HEK293 (cell line): ENCODE data around the gene PPM1K.

Source experiments
- CTCF ChIA-PET: fragments of 350-600 bp; formaldehyde crosslinking; extraction: SDS; loops from one replicate; lab custom pipeline; 2021; ENCODE audit warnings: antibody characterized with exemption; lab: Yijun Ruan, JAX
- POLR2A ChIA-PET: fragments of 300-600 bp; formaldehyde crosslinking; extraction: SDS; loops from one replicate; lab custom pipeline; 2020; ENCODE audit warnings: antibody characterized with exemption, inconsistent platforms; lab: Yijun Ruan, JAX
- H3K27ac ChIP-seq: fragments of 200-500 bp; sonication (Bioruptor generic); 2 replicates; pipeline ENCODE4 v1.5.1; 2014; ENCODE audit warnings: low read depth, low read length, control low read depth, inconsistent platforms; ENCODE audit errors: extremely low read depth
- H3K36me3 ChIP-seq, 2 experiments: fragments of 200-500 bp in 1 of 2; sonication (Bioruptor generic) in 1 of 2; 1 replicate in 1 of 2; 2 replicates in 1 of 2; pipeline ENCODE4 v1.5.1; 2014 to 2017; ENCODE audit warnings: inconsistent platforms in 2 of 2, low read length in 2 of 2; ENCODE audit not compliant: control insufficient read depth in 2 of 2, insufficient read depth in 1 of 2
- H3K4me1 ChIP-seq: fragments of 200-500 bp; sonication (Bioruptor generic); 2 replicates; pipeline ENCODE4 v1.5.1; 2014; ENCODE audit warnings: mild to moderate bottlenecking, low read length, inconsistent platforms; ENCODE audit not compliant: control insufficient read depth, insufficient read depth
- H3K4me3 ChIP-seq: 2 replicates; pipeline ENCODE4 v1.5.1; 2011; ENCODE audit warnings: low read depth, mild to moderate bottlenecking, control low read depth, low read length, moderate library complexity
- H3K9me3 ChIP-seq: fragments of 200-500 bp; sonication (Bioruptor generic); 2 replicates; pipeline ENCODE4 v1.5.1; 2014; ENCODE audit warnings: low read depth, low read length, inconsistent platforms; ENCODE audit not compliant: control insufficient read depth, insufficient read depth
- KLF7 ChIP-seq: fragments of 450-650 bp; formaldehyde crosslinking; IDR thresholded peaks from 2 replicates; pipeline ENCODE4 v1.5.1; 2016; ENCODE audit warnings: missing biosample characterization, missing genetic modification characterization, borderline replicate concordance
- SETDB1 ChIP-seq: IDR thresholded peaks from one replicate; pipeline ENCODE4 v1.6.1; 2017; ENCODE audit warnings: mild to moderate bottlenecking, low read length, moderate library complexity, mixed read lengths; ENCODE audit not compliant: insufficient read length
- SP7 ChIP-seq: fragments of 450-650 bp; formaldehyde crosslinking; IDR thresholded peaks from 2 replicates; pipeline ENCODE4 v1.5.1; 2016; ENCODE audit warnings: missing biosample characterization, missing genetic modification characterization
- ZFP41 ChIP-seq: fragments of 450-650 bp; formaldehyde crosslinking; IDR thresholded peaks from 2 replicates; pipeline ENCODE4 v1.5.1; 2016; ENCODE audit warnings: missing biosample characterization, missing genetic modification characterization, borderline replicate concordance
- ZIC2 ChIP-seq: fragments of 450-650 bp; formaldehyde crosslinking; IDR thresholded peaks from 2 replicates; pipeline ENCODE4 v1.5.1; 2016; ENCODE audit warnings: missing biosample characterization, missing genetic modification characterization
- ZNF132 ChIP-seq: fragments of 450-650 bp; formaldehyde crosslinking; IDR thresholded peaks from 2 replicates; pipeline ENCODE4 v1.5.1; 2017; ENCODE audit warnings: missing biosample characterization, missing genetic modification characterization, borderline replicate concordance
- ZNF175 ChIP-seq: fragments of 450-650 bp; formaldehyde crosslinking; IDR thresholded peaks from 2 replicates; pipeline ENCODE4 v1.5.1; 2016; ENCODE audit warnings: missing biosample characterization, missing genetic modification characterization
- ZNF23 ChIP-seq: fragments of 450-650 bp; formaldehyde crosslinking; IDR thresholded peaks from 2 replicates; pipeline ENCODE4 v1.5.1; 2016; ENCODE audit warnings: missing biosample characterization, missing genetic modification characterization, borderline replicate concordance
- ZNF335 ChIP-seq: fragments of 450-650 bp; formaldehyde crosslinking; conservative IDR thresholded peaks from 2 replicates; pipeline ENCODE4 v1.5.1; 2016; ENCODE audit warnings: missing biosample characterization, missing genetic modification characterization
- ZNF416 ChIP-seq: fragments of 450-650 bp; formaldehyde crosslinking; IDR thresholded peaks from 2 replicates; pipeline ENCODE4 v1.5.1; 2016; ENCODE audit warnings: missing biosample characterization, missing genetic modification characterization
- TF ChIP-seq, protein P1 (sequence below): fragments of 450-650 bp; formaldehyde crosslinking; IDR thresholded peaks from 2 replicates; pipeline ENCODE4 v1.5.1; 2016; ENCODE audit warnings: missing biosample characterization, missing genetic modification characterization
- TF ChIP-seq, protein P2 (sequence below): fragments of 450-650 bp; formaldehyde crosslinking; IDR thresholded peaks from 2 replicates; pipeline ENCODE4 v1.5.1; 2017; ENCODE audit warnings: missing biosample characterization, missing genetic modification characterization
- TF ChIP-seq, protein P3 (sequence below): fragments of 450-650 bp; IDR thresholded peaks from 2 replicates; pipeline ENCODE4 v1.5.1; 2018; ENCODE audit warnings: missing biosample characterization, mild to moderate bottlenecking, missing genetic modification characterization
- TF ChIP-seq, protein P4 (sequence below): fragments of 450-650 bp; formaldehyde crosslinking; IDR thresholded peaks from 2 replicates; pipeline ENCODE4 v1.5.1; 2016; ENCODE audit warnings: missing biosample characterization, missing genetic modification characterization
- TF ChIP-seq, protein P5 (sequence below): fragments of 450-650 bp; formaldehyde crosslinking; IDR thresholded peaks from 2 replicates; pipeline ENCODE4 v1.5.1; 2017; ENCODE audit warnings: missing biosample characterization, mild to moderate bottlenecking, missing genetic modification characterization, moderate library complexity
- TF ChIP-seq, protein P6 (sequence below): fragments of 450-650 bp; formaldehyde crosslinking; conservative IDR thresholded peaks from 2 replicates; pipeline ENCODE4 v1.5.1; 2016; ENCODE audit warnings: low read depth, missing biosample characterization, missing genetic modification characterization

Gene PPM1K

DNA sequence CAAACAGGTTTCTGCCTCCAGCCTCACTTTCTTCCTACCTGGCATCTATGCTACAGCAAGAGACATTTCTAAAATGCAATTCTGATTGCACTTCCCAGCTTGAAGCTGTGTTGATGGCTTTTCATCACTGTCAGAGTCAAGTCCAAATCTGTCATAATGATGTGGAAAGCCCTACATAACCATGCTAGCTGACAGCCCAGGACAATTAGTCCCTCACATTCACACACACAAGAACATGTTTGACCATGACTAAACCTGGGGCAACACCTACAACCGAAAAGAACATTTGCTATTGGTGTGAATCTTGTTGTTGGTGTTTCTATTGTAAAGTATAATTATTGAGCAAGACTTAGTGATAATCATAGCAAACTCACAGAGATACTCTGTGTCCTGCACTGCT is 58.2 kb downstream of the PPM1K start:
- no peaks in the 10 kb centered on the region for H3K9me3 ChIP-seq
- no peak overlapping the region for H3K27ac ChIP-seq
- no peak overlapping the region for H3K4me3 ChIP-seq
- no peaks in the 10 kb centered on the region for H3K36me3 ChIP-seq
- CTCF ChIA-PET: no interaction called here
- H3K4me1 ChIP-seq: no peaks in the 10 kb centered on the region
- TF ChIP-seq SP7 (tag by site-specific recombination): no peak
- TF ChIP-seq ZNF175 (tag by site-specific recombination): no peak
- no peak for TF ChIP-seq ZNF335 (tag by site-specific recombination)
- TF ChIP-seq, protein P1, sequence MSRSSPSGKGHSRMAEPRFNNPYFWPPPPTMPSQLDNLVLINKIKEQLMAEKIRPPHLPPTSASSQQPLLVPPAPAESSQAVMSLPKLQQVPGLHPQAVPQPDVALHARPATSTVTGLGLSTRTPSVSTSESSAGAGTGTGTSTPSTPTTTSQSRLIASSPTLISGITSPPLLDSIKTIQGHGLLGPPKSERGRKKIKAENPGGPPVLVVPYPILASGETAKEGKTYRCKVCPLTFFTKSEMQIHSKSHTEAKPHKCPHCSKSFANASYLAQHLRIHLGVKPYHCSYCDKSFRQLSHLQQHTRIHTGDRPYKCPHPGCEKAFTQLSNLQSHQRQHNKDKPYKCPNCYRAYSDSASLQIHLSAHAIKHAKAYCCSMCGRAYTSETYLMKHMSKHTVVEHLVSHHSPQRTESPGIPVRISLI (tag by site-specific recombination): no peak
- POLR2A ChIA-PET: no interaction called here

DNA sequence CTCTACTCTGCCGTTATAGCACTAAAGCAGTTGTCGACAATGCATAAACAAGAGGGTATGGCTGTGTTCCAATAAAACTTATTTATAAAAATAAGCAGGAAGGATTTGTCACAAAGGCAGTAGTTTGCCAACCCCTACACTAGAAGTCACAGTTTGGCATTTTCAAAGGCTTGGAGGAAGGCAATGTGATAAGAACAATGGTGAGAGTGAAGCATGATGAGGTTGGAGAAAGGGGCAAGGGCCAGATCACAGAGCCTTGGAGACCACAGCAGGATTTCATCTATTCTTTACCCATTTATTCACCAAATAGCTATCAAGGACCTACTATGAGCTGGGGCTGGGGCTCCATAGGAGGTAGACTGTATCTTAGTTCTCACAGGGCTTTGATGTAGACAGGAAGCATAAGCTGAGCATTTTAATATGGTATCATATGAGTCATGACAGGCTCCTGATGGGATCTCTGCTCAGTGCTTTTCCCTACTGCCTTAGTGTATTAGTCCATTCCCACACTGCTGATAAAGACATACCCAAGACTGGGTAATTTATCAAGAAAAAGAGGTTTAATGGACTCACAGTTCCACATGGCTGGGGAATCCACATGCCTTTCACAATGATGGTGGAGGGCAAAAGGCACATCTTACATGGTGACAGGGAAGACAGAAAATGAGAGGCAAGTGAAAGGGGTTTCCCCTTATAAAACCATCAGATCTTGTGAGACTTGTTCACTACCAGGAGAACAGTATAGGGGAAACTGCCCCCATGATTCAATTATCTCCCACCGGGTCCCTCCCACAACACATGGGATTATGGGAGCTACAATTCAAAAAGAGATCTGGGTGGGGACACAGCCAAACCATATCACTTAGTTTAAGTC is 58.9 kb downstream of the PPM1K start:
- Histone ChIP-seq H3K27ac (no peak overlapping the region), H3K4me1 (no peaks in the 10 kb centered on the region), H3K9me3 (no peaks in the 10 kb centered on the region), H3K4me3 (no peak overlapping the region), H3K36me3 (no peaks in the 10 kb centered on the region)
- CTCF ChIA-PET: no interaction called here
- POLR2A ChIA-PET: no interaction called here
- TF ChIP-seq SETDB1: no peak
- TF ChIP-seq, protein P2, sequence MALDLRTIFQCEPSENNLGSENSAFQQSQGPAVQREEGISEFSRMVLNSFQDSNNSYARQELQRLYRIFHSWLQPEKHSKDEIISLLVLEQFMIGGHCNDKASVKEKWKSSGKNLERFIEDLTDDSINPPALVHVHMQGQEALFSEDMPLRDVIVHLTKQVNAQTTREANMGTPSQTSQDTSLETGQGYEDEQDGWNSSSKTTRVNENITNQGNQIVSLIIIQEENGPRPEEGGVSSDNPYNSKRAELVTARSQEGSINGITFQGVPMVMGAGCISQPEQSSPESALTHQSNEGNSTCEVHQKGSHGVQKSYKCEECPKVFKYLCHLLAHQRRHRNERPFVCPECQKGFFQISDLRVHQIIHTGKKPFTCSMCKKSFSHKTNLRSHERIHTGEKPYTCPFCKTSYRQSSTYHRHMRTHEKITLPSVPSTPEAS (tag by site-specific recombination): no peak
- TF ChIP-seq, protein P3, sequence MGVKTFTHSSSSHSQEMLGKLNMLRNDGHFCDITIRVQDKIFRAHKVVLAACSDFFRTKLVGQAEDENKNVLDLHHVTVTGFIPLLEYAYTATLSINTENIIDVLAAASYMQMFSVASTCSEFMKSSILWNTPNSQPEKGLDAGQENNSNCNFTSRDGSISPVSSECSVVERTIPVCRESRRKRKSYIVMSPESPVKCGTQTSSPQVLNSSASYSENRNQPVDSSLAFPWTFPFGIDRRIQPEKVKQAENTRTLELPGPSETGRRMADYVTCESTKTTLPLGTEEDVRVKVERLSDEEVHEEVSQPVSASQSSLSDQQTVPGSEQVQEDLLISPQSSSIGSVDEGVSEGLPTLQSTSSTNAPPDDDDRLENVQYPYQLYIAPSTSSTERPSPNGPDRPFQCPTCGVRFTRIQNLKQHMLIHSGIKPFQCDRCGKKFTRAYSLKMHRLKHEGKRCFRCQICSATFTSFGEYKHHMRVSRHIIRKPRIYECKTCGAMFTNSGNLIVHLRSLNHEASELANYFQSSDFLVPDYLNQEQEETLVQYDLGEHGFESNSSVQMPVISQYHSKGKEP (tag by site-specific recombination): no peak
- TF ChIP-seq ZFP41 (tag by site-specific recombination): no peak
- TF ChIP-seq KLF7 (tag by site-specific recombination): no peak
- TF ChIP-seq ZNF416 (tag by site-specific recombination): no peak
- TF ChIP-seq, protein P4, sequence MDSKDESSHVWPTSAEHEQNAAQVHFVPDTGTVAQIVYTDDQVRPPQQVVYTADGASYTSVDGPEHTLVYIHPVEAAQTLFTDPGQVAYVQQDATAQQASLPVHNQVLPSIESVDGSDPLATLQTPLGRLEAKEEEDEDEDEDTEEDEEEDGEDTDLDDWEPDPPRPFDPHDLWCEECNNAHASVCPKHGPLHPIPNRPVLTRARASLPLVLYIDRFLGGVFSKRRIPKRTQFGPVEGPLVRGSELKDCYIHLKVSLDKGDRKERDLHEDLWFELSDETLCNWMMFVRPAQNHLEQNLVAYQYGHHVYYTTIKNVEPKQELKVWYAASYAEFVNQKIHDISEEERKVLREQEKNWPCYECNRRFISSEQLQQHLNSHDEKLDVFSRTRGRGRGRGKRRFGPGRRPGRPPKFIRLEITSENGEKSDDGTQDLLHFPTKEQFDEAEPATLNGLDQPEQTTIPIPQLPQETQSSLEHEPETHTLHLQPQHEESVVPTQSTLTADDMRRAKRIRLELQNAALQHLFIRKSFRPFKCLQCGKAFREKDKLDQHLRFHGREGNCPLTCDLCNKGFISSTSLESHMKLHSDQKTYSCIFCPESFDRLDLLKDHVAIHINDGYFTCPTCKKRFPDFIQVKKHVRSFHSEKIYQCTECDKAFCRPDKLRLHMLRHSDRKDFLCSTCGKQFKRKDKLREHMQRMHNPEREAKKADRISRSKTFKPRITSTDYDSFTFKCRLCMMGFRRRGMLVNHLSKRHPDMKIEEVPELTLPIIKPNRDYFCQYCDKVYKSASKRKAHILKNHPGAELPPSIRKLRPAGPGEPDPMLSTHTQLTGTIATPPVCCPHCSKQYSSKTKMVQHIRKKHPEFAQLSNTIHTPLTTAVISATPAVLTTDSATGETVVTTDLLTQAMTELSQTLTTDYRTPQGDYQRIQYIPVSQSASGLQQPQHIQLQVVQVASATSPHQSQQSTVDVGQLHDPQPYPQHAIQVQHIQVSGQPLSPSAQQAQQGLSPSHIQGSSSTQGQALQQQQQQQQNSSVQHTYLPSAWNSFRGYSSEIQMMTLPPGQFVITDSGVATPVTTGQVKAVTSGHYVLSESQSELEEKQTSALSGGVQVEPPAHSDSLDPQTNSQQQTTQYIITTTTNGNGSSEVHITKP (tag by site-specific recombination): no peak
- TF ChIP-seq, protein P5, sequence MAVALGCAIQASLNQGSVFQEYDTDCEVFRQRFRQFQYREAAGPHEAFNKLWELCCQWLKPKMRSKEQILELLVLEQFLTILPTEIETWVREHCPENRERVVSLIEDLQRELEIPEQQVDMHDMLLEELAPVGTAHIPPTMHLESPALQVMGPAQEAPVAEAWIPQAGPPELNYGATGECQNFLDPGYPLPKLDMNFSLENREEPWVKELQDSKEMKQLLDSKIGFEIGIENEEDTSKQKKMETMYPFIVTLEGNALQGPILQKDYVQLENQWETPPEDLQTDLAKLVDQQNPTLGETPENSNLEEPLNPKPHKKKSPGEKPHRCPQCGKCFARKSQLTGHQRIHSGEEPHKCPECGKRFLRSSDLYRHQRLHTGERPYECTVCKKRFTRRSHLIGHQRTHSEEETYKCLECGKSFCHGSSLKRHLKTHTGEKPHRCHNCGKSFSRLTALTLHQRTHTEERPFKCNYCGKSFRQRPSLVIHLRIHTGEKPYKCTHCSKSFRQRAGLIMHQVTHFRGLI (tag by site-specific recombination): no peak
- TF ChIP-seq ZNF132: no peak
- TF ChIP-seq, protein P6, sequence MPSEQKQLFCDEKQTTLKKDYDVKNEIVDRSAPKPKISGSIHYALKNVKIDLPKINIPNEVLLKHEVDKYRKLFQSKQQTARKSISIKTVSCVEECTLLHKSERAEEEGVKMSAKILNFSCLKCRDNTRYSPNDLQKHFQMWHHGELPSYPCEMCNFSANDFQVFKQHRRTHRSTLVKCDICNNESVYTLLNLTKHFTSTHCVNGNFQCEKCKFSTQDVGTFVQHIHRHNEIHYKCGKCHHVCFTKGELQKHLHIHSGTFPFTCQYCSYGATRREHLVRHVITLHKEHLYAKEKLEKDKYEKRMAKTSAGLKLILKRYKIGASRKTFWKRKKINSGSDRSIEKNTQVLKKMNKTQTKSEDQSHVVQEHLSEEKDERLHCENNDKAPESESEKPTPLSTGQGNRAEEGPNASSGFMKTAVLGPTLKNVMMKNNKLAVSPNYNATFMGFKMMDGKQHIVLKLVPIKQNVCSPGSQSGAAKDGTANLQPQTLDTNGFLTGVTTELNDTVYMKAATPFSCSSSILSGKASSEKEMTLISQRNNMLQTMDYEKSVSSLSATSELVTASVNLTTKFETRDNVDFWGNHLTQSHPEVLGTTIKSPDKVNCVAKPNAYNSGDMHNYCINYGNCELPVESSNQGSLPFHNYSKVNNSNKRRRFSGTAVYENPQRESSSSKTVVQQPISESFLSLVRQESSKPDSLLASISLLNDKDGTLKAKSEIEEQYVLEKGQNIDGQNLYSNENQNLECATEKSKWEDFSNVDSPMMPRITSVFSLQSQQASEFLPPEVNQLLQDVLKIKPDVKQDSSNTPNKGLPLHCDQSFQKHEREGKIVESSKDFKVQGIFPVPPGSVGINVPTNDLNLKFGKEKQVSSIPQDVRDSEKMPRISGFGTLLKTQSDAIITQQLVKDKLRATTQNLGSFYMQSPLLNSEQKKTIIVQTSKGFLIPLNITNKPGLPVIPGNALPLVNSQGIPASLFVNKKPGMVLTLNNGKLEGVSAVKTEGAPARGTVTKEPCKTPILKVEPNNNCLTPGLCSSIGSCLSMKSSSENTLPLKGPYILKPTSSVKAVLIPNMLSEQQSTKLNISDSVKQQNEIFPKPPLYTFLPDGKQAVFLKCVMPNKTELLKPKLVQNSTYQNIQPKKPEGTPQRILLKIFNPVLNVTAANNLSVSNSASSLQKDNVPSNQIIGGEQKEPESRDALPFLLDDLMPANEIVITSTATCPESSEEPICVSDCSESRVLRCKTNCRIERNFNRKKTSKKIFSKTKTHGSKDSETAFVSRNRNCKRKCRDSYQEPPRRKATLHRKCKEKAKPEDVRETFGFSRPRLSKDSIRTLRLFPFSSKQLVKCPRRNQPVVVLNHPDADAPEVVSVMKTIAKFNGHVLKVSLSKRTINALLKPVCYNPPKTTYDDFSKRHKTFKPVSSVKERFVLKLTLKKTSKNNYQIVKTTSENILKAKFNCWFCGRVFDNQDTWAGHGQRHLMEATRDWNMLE: no peak
- TF ChIP-seq ZIC2 (tag by site-specific recombination): no peak
- no peak for TF ChIP-seq ZNF23
